ENCODE results near the gene SORCS2.

DNA sequence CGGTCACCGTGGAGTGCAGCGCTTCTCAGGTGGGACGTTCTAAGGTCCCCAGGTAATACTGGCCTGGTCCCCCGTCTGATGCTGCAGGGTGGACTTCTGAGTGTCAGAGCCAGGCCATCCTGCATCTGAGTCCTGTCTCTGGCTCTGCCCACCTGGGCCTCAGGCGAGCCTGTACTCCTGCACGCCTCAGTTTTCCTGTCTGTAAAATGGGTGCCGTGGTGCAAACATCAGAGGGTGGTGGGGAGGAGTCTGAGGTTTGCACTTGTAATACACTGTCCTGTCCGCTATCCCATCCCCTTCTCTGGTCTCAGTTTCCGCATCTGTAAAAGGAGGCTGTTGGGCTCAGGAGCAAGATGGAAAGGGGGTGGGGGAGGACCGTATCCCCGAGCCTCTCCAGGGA, 41.3 kb downstream of the SORCS2 start:
- TF ChIP-seq, protein P1, sequence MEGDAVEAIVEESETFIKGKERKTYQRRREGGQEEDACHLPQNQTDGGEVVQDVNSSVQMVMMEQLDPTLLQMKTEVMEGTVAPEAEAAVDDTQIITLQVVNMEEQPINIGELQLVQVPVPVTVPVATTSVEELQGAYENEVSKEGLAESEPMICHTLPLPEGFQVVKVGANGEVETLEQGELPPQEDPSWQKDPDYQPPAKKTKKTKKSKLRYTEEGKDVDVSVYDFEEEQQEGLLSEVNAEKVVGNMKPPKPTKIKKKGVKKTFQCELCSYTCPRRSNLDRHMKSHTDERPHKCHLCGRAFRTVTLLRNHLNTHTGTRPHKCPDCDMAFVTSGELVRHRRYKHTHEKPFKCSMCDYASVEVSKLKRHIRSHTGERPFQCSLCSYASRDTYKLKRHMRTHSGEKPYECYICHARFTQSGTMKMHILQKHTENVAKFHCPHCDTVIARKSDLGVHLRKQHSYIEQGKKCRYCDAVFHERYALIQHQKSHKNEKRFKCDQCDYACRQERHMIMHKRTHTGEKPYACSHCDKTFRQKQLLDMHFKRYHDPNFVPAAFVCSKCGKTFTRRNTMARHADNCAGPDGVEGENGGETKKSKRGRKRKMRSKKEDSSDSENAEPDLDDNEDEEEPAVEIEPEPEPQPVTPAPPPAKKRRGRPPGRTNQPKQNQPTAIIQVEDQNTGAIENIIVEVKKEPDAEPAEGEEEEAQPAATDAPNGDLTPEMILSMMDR (IDR thresholded peaks at IDR 0.05; ENCODE audit: low read depth, low read length): no peak
- TF ChIP-seq MYC (IDR thresholded peaks at IDR 0.05; ENCODE audit: low read depth, low read length) (no peak), MAX (IDR thresholded peaks at IDR 0.05; ENCODE audit: low read depth, low read length) (no peak), POLR2A (IDR thresholded peaks at IDR 0.05; ENCODE audit: extremely low read depth, insufficient read length) (no peak)
